A673 (cell line): ENCODE measurements around the gene XPA. TPM values are rescaled to one million over a fixed set of nuclear protein-coding genes. Genes with fewer than 3 reads are reported as not detected.

Experiments
- BruUV-seq: library from RNA; stranded (reverse); fragments of 400-500 nt; replicated peaks from 2 replicates; lab custom pipeline; 2021; lab: Mats Ljungman, UMichigan
- CTCF ChIA-PET: fragments of 300-600 bp; sonication (Branson Sonifier 250); formaldehyde crosslinking; loops from one replicate; lab custom pipeline; 2022; ENCODE audit warnings: antibody characterized with exemption; lab: Charles Lee
- POLR2A ChIA-PET: fragments of 300-600 bp; sonication (Branson Sonifier 250); formaldehyde crosslinking; loops from one replicate; lab custom pipeline; 2022; ENCODE audit warnings: antibody characterized with exemption; ENCODE audit not compliant: low non-redundant PET; lab: Charles Lee
- DNase-seq: peaks from one replicate; pipeline ENCODE4 v3.0.0-alpha.2; 2015; ENCODE audit warnings: low spot score
- H3K27ac ChIP-seq: fragments of 200-600 bp; sonication (generic); 2 replicates; pipeline ENCODE4 v1.5.1; 2016; ENCODE audit warnings: mixed run types, low read depth, mild to moderate bottlenecking, mixed read lengths, antibody characterized with exemption, low read length; ENCODE audit not compliant: poor library complexity, severe bottlenecking
- H3K27me3 ChIP-seq: fragments of 200-600 bp; sonication (generic); replicated peaks from 2 replicates; pipeline ENCODE4 v1.6.1; 2017; ENCODE audit warnings: mixed run types, low read depth, mild to moderate bottlenecking, mixed read lengths, antibody characterized with exemption, low read length; ENCODE audit not compliant: insufficient read depth, poor library complexity
- H3K36me3 ChIP-seq: fragments of 200-600 bp; sonication (generic); 2 replicates; pipeline ENCODE4 v1.6.1; 2016; ENCODE audit warnings: mixed run types, mild to moderate bottlenecking, mixed read lengths, antibody characterized with exemption, low read length; ENCODE audit not compliant: insufficient read depth, poor library complexity, severe bottlenecking
- H3K4me1 ChIP-seq: fragments of 200-600 bp; sonication (generic); 2 replicates; pipeline ENCODE4 v1.6.1; 2017; ENCODE audit warnings: mixed run types, mild to moderate bottlenecking, mixed read lengths, antibody characterized with exemption, low read length; ENCODE audit not compliant: insufficient read depth, poor library complexity, severe bottlenecking
- H3K4me3 ChIP-seq: fragments of 200-600 bp; sonication (generic); 2 replicates; pipeline ENCODE4 v1.5.1; 2016; ENCODE audit warnings: low read depth, mixed run types, mild to moderate bottlenecking, mixed read lengths, low read length; ENCODE audit not compliant: poor library complexity, severe bottlenecking
- H3K9me3 ChIP-seq: fragments of 200-600 bp; sonication (generic); 2 replicates; pipeline ENCODE4 v1.6.1; 2016; ENCODE audit warnings: mixed run types, low read depth, mild to moderate bottlenecking, mixed read lengths, antibody characterized with exemption, low read length; ENCODE audit not compliant: poor library complexity, severe bottlenecking
- EZH2 ChIP-seq: fragments of 200-600 bp; sonication (generic); IDR thresholded peaks from 2 replicates; pipeline ENCODE4 v1.6.1; 2017; ENCODE audit warnings: borderline replicate concordance, low read depth, mild to moderate bottlenecking, mixed read lengths, antibody characterized with exemption, low read length; ENCODE audit not compliant: poor library complexity, severe bottlenecking
- intact Hi-C: fragments of 100-400 bp; cut with micrococcal nuclease; formaldehyde crosslinking; loops from one replicate; pipeline ENCODE4 v1.10.0; 2022; ENCODE audit not compliant: unreplicated experiment
- total RNA-seq: library from RNA; stranded (reverse); gene quantifications from 2 replicates; pipeline ENCODE4 v1.2.3, GENCODE V29; 2021
- TF ChIP-seq, protein P1 (sequence below): fragments of 300-800, 200-600 bp; sonication (generic); conservative IDR thresholded peaks from 2 replicates; pipeline ENCODE4 v1.5.1; 2017; ENCODE audit warnings: low read depth, mild to moderate bottlenecking, antibody characterized with exemption, low read length, moderate library complexity, mixed read lengths

The XPA gene
- total RNA-seq, 1 experiment from 2014 or later: 15.6 TPM

- ChIA-PET CTCF (no interaction called here), POLR2A (no interaction called here)
- no peak overlapping the region for H3K4me3 ChIP-seq
- intact Hi-C loops: no loop called here
- no peaks in the 10 kb centered on the region for H3K4me1 ChIP-seq
- H3K9me3 ChIP-seq: no peaks in the 10 kb centered on the region
- no peak overlapping the region for H3K27ac ChIP-seq
- no TSS peak for BruUV-seq
- peaks cover 94% of the 10 kb centered on the region for H3K36me3 ChIP-seq
- no peaks in the 10 kb centered on the region for H3K27me3 ChIP-seq
- DNase-seq: no peak
- TF ChIP-seq EZH2: no peak
- TF ChIP-seq, protein P1, sequence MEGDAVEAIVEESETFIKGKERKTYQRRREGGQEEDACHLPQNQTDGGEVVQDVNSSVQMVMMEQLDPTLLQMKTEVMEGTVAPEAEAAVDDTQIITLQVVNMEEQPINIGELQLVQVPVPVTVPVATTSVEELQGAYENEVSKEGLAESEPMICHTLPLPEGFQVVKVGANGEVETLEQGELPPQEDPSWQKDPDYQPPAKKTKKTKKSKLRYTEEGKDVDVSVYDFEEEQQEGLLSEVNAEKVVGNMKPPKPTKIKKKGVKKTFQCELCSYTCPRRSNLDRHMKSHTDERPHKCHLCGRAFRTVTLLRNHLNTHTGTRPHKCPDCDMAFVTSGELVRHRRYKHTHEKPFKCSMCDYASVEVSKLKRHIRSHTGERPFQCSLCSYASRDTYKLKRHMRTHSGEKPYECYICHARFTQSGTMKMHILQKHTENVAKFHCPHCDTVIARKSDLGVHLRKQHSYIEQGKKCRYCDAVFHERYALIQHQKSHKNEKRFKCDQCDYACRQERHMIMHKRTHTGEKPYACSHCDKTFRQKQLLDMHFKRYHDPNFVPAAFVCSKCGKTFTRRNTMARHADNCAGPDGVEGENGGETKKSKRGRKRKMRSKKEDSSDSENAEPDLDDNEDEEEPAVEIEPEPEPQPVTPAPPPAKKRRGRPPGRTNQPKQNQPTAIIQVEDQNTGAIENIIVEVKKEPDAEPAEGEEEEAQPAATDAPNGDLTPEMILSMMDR: no peak
Measured at GRCh38 chr9:97658707-97659106, 38.4 kb downstream of the XPA start.

DNA sequence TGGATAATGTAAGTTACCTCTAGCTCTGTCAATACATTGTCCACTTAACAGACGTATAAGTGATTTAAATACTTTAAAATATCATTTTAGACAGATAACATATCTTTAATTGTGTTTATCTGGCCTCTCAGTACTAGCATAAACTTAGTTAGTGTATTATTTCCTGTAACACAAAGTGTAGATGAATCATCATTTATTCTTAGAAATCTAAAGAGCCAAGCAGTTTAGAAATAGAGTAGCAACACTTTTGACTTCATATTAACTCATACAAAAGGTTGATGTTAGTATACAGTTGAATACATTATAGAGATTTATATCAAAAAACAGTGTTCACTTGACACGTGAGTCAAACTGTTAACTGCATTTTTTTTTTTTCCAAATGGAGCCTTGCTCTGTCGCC, 45.5 kb downstream of the XPA start:
- POLR2A ChIA-PET: no interaction called here
- no TSS peak for BruUV-seq
- CTCF ChIA-PET: no interaction called here
- no peaks in the 10 kb centered on the region for H3K4me1 ChIP-seq
- H3K9me3 ChIP-seq: no peaks in the 10 kb centered on the region
- H3K36me3 ChIP-seq: peaks cover 92% of the 10 kb centered on the region
- no peaks in the 10 kb centered on the region for H3K27me3 ChIP-seq
- intact Hi-C loops: no loop called here
- no peak overlapping the region for H3K27ac ChIP-seq
- H3K4me3 ChIP-seq: no peak overlapping the region
- no peak for DNase-seq
- no peak for TF ChIP-seq EZH2
- TF ChIP-seq, protein P1: no peak

GRCh38 chr9:97647996-97648395, 49.1 kb downstream of the XPA start:
- H3K9me3 ChIP-seq: no peaks in the 10 kb centered on the region
- H3K36me3 ChIP-seq: peaks cover 93% of the 10 kb centered on the region
- TF ChIP-seq, protein P1: no peak
- no peak for TF ChIP-seq EZH2
- intact Hi-C loops: no loop called here
- ChIA-PET POLR2A (no interaction called here), CTCF (no interaction called here)
- no peak for DNase-seq
- no peaks in the 10 kb centered on the region for H3K4me1 ChIP-seq
- BruUV-seq: no TSS peak
- H3K27me3 ChIP-seq: no peaks in the 10 kb centered on the region
- H3K27ac ChIP-seq: no peak overlapping the region
- H3K4me3 ChIP-seq: no peak overlapping the region
